Smooth muscle cell (in vitro differentiated cells): ENCODE measurements around the gene HLA-F. TPM values are rescaled to one million over a fixed set of nuclear protein-coding genes. Genes with fewer than 3 reads are reported as not detected.

Experiments
- DNase-seq: peaks from one replicate; lab custom pipeline; 2025; ENCODE audit not compliant: unreplicated experiment; lab: John Stamatoyannopoulos, UW
- H2AFZ ChIP-seq: fragments of 200-600 bp; sonication (generic); 2 replicates; pipeline ENCODE4 v1.6.0; 2016; ENCODE audit warnings: antibody characterized with exemption, low read depth, mild to moderate bottlenecking
- H3F3A ChIP-seq: fragments of 200-600 bp; sonication (generic); 2 replicates; pipeline ENCODE4 v1.6.0; 2017; ENCODE audit warnings: antibody characterized with exemption, low read depth
- H3K27ac ChIP-seq: fragments of 200-600 bp; sonication (generic); 2 replicates; pipeline ENCODE4 v1.5.1; 2016; ENCODE audit warnings: low read depth, mild to moderate bottlenecking
- H3K27me3 ChIP-seq: fragments of 200-600 bp; sonication (generic); 2 replicates; pipeline ENCODE4 v1.6.1; 2016; ENCODE audit warnings: low read depth, mild to moderate bottlenecking
- H3K36me3 ChIP-seq: fragments of 200-600 bp; sonication (generic); 2 replicates; pipeline ENCODE4 v1.5.1; 2016; ENCODE audit warnings: low read depth
- H3K4me1 ChIP-seq: fragments of 200-600 bp; sonication (generic); 2 replicates; pipeline ENCODE4 v1.5.1; 2016; ENCODE audit warnings: low read depth
- H3K4me2 ChIP-seq: fragments of 200-600 bp; sonication (generic); 2 replicates; pipeline ENCODE4 v1.6.0; 2016; ENCODE audit warnings: mild to moderate bottlenecking
- H3K4me3 ChIP-seq: fragments of 200-600 bp; sonication (generic); 2 replicates; pipeline ENCODE4 v1.5.1; 2016; ENCODE audit warnings: mild to moderate bottlenecking
- H3K79me2 ChIP-seq: fragments of 200-600 bp; sonication (generic); 2 replicates; pipeline ENCODE4 v1.6.0; 2016; ENCODE audit warnings: low read depth, mild to moderate bottlenecking
- H3K9ac ChIP-seq: fragments of 200-600 bp; sonication (generic); 2 replicates; pipeline ENCODE4 v1.6.0; 2016; ENCODE audit warnings: low read depth
- H3K9me3 ChIP-seq: fragments of 200-600 bp; sonication (generic); replicated peaks from 2 replicates; pipeline ENCODE4 v1.5.1; 2016; ENCODE audit warnings: low read depth
- H4K20me1 ChIP-seq: fragments of 200-600 bp; sonication (generic); 2 replicates; pipeline ENCODE4 v1.6.0; 2016; ENCODE audit warnings: low read depth
- CTCF ChIP-seq: fragments of 200-600 bp; sonication (generic); IDR thresholded peaks from 2 replicates; pipeline ENCODE4 v1.5.1; 2017; ENCODE audit warnings: borderline replicate concordance, mild to moderate bottlenecking, antibody characterized with exemption; ENCODE audit not compliant: insufficient read depth, poor library complexity, severe bottlenecking
- WGBS: methylation state at CpG from one replicate; pipeline ENCODE4 v1.1.7; 2016; ENCODE audit warnings: low lambda C conversion rate; 5-methylcytosine and 5-hydroxymethylcytosine counted together
- polyA plus RNA-seq: library from polyadenylated mRNA; unstranded; fragments of >200 nt; fragmentation: Nextera tagmentation; extraction: Ambion mirVana; gene quantifications from 2 replicates; pipeline ENCODE4 v1.2.1, GENCODE V29; 2016
- total RNA-seq: library from RNA; depleted of rRNA; stranded (reverse); fragments of >200 nt; gene quantifications from 2 replicates; pipeline ENCODE4 v1.2.3, GENCODE V29; 2014

Gene HLA-F
- total and polyA plus RNA-seq, 2 experiments from 2014 or later, result 5.6 to 6.9 TPM

DNA sequence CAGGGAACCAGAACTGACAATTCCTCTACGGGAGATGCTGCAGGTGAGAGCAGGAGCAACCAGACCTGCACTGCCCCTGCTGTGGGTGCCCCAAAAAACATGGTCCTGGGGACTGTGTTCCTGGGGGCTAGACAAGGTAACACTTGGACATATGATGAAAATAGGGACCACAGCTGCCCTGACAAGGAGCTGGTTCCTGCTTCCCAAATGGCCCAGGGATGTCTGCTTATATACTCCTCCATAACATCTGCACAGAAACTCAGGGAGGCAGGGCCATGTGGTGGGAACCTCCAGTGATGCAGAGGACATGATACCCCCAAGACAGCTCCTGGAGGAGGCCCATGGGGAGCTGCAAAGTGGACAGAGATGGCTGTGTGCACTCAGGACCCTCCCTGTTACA is 19.8 kb downstream of the HLA-F start:
- WGBS, result 95% methylated on average over 1 of the region's 1 CpG
- no peak for DNase-seq
- H3K27me3 ChIP-seq, result peaks cover 12% of the 10 kb centered on the region
- H3K36me3 ChIP-seq, result no peaks in the 10 kb centered on the region
- no peaks in the 10 kb centered on the region for H3K9me3 ChIP-seq
- H3F3A ChIP-seq, result no peaks in the 10 kb centered on the region
- no peak overlapping the region for H2AFZ ChIP-seq
- no peaks in the 10 kb centered on the region for H4K20me1 ChIP-seq
- H3K27ac ChIP-seq, result no peak overlapping the region
- no peaks in the 10 kb centered on the region for H3K79me2 ChIP-seq
- no peaks in the 10 kb centered on the region for H3K4me1 ChIP-seq
- no peak for TF ChIP-seq CTCF
- H3K4me3 ChIP-seq, result no peak overlapping the region
- no peak overlapping the region for H3K9ac ChIP-seq
- H3K4me2 ChIP-seq, result no peak overlapping the region

GRCh38 chr6:29743568-29743967 is 20.3 kb downstream of the HLA-F start:
- TF ChIP-seq CTCF, result no peak
- H3K79me2 ChIP-seq, result no peaks in the 10 kb centered on the region
- no peak overlapping the region for H3K4me3 ChIP-seq
- 89% methylated on average over 6 of the region's 6 CpGs for WGBS
- H3K36me3 ChIP-seq, result no peaks in the 10 kb centered on the region
- H4K20me1 ChIP-seq, result no peaks in the 10 kb centered on the region
- H3F3A ChIP-seq, result no peaks in the 10 kb centered on the region
- H3K4me1 ChIP-seq, result no peaks in the 10 kb centered on the region
- no peak overlapping the region for H3K27ac ChIP-seq
- no peak overlapping the region for H2AFZ ChIP-seq
- H3K4me2 ChIP-seq, result no peak overlapping the region
- H3K27me3 ChIP-seq, result peaks cover 12% of the 10 kb centered on the region
- no peak for DNase-seq
- H3K9ac ChIP-seq, result no peak overlapping the region
- H3K9me3 ChIP-seq, result no peaks in the 10 kb centered on the region

DNA sequence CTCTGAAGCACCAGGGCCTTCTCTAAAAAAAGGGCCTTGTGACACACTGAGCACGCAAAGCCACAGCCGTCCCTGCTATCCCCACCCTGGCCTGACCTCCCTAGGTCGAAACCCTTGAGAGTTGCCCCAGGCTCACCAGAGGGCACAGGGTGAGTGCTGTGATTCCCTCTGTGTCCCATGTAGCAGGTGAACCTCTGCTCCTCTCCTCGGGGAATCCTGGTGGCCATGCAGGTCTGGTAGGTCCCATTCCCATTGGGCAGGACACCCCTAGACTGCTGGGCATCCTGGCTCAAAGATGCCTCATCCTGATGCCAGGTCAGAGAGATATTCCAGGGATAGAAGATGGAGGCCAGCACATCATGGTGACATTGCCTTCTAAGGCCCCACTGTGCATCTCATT is 20.9 kb downstream of the HLA-F start:
- H3K4me3 ChIP-seq, result no peak overlapping the region
- H2AFZ ChIP-seq, result no peak overlapping the region
- no peak for TF ChIP-seq CTCF
- no peaks in the 10 kb centered on the region for H3K79me2 ChIP-seq
- no peak for DNase-seq
- no peak overlapping the region for H3K9ac ChIP-seq
- no peaks in the 10 kb centered on the region for H3K36me3 ChIP-seq
- no peaks in the 10 kb centered on the region for H3K9me3 ChIP-seq
- H3K27me3 ChIP-seq, result peaks cover 12% of the 10 kb centered on the region
- H4K20me1 ChIP-seq, result no peaks in the 10 kb centered on the region
- no peak overlapping the region for H3K27ac ChIP-seq
- 87% methylated on average over 4 of the region's 4 CpGs for WGBS
- no peak overlapping the region for H3K4me2 ChIP-seq
- H3F3A ChIP-seq, result no peaks in the 10 kb centered on the region
- H3K4me1 ChIP-seq, result no peaks in the 10 kb centered on the region

GRCh38 chr6:29744621-29745020 is 21.4 kb downstream of the HLA-F start:
- no peak overlapping the region for H3K27ac ChIP-seq
- no peaks in the 10 kb centered on the region for H3K4me1 ChIP-seq
- TF ChIP-seq CTCF, result no peak
- no peak overlapping the region for H3K4me3 ChIP-seq
- no peaks in the 10 kb centered on the region for H3K36me3 ChIP-seq
- DNase-seq, result no peak
- no peak overlapping the region for H3K4me2 ChIP-seq
- no peaks in the 10 kb centered on the region for H3F3A ChIP-seq
- peaks cover 12% of the 10 kb centered on the region for H3K27me3 ChIP-seq
- H2AFZ ChIP-seq, result no peak overlapping the region
- WGBS, result 82% methylated on average over 4 of the region's 4 CpGs
- no peaks in the 10 kb centered on the region for H3K79me2 ChIP-seq
- H4K20me1 ChIP-seq, result no peaks in the 10 kb centered on the region
- H3K9me3 ChIP-seq, result no peaks in the 10 kb centered on the region
- H3K9ac ChIP-seq, result no peak overlapping the region
